Measurements from ENCODE around the gene PRR29.

- TF ChIP-seq CTCF (IDR thresholded peaks at IDR 0.05; ENCODE audit: low read depth, low read length, poor library complexity, severe bottlenecking) (no peak), EZH2phosphoT487 (IDR thresholded peaks at IDR 0.05; ENCODE audit: borderline replicate concordance, low read length) (no peak)
Measured at GRCh38 chr17:63999680-64000531, 1.8 kb downstream of the PRR29 start.
